GM21360 (cell line): ENCODE measurements around the gene GNAI1.

Experiments used
- ATAC-seq: cut with Tn5 transposase; IDR thresholded peaks from one replicate; pipeline ENCODE4 v1.9.1; 2021; ENCODE audit warnings: mild to moderate bottlenecking, moderate library complexity; ENCODE audit not compliant: unreplicated experiment

The GNAI1 gene

DNA sequence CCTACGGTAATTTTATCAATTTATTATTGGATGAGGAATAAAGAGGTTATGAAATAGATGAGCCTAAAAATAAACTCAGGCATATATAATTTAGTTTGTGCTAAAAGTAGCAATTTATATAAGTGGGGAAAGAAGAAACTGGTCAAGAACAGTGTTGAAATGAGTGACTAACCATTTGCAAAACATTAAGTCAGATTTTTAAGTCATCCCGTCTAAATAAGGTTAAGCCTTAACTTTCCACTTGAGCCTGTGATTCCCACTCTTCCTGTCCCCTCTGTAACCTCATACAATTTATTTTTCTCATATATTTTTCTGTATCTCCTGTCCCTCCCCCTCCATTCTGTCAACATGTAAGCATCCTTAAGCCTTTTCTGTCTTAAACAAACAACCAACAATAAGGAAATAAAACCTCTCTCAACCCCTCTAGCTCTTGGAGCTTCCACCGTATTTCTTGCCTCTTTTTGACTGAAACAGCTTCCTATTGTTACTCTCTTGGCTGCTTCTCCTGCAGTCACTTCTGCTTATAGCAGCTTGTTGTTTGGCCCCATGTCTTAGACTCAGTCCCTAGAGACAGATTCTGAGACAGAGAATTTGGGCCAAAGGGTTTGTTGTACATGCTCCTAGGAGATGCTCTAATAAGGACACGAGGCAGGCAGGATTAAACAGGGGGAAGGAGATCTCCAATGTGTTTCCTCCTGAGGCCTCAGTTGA is 109.7 kb downstream of the GNAI1 start:
- ATAC-seq, result no peak

DNA sequence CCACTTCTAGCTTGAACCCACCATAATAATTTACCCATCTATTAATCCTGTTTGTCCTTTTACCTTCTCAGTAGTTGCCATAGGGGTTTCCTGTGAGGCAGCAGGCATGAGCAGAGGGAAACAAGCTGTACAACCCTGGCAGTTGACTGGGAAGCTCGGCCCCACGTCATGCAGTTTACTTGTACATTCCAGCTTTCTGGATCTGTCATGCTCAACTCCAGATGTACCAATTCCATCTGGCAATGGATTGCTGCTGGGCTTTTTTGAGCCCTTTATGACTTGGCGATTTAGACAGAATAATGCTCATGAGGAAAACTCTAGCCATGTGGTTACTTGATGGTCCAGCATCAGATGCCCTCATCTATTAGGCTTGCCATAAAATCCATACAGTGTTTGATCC is 112.5 kb downstream of the GNAI1 start:
- ATAC-seq, result no peak

DNA sequence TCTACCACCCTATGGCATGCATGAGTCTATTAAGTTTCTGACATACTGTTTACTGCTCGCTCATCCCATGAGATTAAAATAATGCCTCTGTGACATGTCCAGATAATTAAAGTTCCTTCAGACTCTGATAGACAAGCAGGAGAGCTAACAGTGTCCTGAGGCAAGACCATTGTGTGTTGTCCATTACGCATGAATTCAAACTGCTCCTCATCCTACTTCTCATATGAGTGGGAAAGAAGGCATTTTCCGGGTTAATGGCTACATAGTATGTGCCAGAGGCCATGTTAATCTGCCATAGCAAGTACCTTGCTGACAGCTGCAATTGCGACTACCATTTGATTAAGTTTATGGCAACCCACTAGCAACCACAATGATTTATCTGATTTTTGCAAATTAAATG is 113.3 kb downstream of the GNAI1 start:
- no peak for ATAC-seq

DNA sequence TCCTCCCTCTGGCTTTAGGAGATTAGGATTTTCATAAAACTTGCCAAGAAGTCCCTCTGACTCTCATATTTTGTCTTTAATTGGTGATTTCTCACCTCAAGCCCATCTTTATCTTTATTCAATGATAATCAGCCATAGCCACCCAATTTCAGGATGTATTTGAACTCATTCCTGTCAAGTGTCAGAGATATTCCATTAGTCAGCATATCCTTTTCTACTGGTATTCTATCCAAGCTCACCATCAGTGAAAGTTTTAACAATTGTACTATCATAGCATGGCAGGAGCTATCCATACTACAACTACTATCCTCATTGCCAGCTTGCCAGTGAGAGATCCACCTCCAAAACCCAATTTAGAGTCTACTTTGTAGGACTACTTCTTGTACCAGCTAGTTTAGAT is 114.6 kb downstream of the GNAI1 start:
- no peak for ATAC-seq

DNA sequence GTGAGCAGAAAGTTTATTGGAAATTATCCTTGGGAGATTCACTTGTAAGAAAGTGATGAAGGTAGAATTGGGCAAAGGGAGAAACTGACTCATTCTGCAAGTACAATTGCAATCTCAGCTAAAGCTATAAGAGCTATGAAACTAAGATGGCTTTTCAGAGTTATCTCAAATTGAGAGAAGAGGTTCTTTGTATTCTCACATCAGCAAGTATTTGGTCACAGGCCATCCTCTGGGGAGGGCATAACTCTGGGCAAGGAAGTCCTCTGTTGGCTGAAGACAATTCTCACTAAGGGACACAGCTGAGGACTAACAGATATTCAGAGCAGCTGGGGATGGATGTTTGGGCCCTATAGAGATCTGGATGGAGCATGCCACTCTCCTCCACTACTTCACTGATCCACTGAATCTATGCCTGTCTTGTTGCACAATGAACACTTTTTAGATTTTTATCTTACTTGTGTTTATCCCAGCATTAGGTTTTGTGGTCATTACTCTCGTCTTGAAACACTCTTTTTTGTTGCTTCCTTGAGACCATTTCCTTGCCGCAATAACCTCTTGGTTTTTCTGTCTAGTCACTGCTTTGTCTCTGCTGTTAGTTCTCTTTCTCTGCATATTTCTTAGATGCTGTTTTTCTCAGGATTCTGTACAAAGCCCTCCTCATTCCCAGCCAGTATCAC is 115.1 kb downstream of the GNAI1 start:
- no peak for ATAC-seq

DNA sequence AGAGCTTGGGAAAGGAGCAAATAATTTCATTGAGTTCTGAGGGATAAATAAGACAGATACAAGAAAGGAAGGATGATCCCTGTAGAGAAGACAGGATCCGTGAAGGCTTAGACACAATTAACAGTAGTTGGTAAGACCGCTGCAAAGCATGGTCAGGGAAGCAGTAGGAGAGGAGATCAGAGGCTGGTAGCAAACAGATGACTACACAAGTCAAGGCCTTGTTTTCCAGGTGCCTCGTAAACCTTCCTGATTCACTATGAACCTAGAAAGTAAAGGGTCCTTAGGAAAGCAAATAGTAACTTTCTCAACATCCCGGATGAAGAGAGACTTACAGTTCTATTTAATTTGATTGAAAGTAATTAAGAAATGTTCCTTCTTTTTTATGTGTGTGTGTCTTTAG is 118.6 kb downstream of the GNAI1 start:
- ATAC-seq, result no peak

DNA sequence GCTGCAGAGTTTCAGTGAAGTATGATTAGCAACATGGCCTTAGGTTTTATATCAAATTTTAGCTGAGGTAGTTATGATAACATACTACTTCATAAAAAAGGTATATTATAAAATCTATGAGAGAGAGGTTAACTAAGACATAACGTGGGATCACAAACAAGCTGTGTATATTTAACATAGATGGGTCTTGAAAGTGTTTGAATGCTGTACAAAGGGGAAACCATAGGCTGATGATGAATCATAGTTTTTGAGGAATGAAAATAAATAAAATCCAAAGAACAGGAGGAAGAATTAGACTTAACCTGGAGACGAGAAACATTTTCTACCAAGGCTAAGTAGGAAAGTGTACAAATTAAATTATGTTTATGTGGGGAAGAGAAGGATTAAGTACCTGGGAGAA is 119.0 kb downstream of the GNAI1 start:
- ATAC-seq, result no peak

DNA sequence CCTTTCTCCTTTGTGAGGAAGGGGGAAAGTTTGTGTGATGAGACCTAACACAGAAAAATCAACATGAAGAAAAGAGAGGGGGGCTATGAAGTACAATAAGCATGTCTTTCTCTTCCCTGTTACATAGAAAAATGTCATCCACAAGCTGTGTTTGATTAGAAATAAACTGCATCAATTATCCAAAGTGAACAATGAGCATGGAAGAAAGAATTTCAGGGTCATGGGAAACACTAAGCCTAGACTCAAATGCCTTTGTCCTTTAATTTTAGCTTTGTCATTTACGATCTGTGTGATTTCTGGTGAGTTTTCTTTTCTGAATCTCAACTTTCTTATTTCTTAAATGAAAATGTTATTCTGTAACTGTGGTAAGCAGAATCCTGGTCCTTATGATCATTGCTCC is 121.0 kb downstream of the GNAI1 start:
- no peak for ATAC-seq

DNA sequence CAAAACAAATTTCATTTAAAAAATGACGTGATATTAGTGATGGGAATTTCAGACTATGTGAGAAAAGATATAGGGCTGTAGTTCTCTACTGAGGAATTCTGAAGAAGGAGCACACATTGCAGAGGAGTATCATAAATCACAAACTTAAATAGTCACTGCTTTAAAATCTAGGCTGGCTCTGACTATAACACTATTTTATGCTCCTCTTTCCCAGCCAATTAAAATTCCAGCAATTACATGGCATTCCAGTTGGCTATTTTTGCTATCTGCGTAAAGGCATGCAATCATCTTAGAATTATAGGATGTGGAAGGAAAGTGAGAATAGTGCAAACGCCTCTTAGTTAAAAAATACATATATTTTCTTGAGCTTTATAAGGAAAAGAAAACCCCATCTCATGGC is 123.1 kb downstream of the GNAI1 start:
- no peak for ATAC-seq

DNA sequence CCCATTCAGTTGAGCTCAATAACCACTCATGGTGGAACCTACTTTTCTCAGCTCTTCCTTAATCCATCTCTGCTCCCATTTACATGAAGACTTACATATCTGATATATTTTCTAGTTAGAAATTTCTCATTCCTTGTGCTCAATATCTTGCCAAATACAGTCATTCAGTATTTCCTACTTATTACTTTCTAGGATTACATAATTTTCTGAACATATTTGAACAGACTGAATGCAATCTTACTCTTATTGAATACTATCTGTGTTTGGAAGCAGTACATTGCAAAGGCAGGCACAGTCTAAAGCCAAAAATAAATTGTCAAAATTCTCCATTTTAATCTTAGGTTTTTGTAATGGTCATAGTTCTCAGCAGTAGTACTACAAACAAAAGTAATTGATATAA is 126.0 kb downstream of the GNAI1 start:
- ATAC-seq, result no peak

DNA sequence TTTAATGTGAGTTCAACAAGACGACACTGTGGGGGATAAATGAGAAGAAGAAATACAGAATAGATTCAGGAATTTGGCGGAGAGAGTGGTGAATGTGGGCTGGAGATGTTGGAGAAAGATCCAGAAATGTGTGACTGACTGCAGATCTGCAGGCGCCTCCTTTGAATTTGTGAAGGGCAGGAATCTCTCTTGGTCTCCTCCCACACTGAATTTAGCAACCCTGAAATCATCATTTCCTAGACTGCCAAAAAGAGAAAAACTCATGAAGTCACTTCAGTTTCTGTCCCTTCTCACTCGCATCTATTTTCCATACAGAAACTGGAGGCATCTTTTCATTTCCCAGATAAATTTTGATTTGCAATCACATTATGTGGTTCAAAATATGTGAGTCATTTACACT is 128.7 kb downstream of the GNAI1 start:
- ATAC-seq, result no peak

DNA sequence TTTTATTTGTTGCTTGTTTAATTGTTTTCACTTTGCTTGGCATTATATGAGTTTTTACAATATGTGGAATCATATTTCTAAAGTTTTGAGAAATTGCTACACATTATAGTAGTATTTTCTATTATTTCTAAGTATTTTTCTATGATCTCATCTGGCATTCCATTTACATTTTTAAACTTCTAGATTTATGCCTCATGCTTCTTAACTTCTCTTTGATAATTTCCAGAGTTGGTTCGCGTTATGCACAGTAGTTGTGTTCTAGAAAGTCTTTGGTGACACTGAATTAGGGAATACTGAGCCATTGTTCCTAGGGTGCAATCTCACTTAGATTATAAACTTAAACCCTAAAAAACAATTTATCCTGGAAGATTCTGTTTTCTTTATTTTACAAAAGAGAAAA is 129.2 kb downstream of the GNAI1 start:
- no peak for ATAC-seq

DNA sequence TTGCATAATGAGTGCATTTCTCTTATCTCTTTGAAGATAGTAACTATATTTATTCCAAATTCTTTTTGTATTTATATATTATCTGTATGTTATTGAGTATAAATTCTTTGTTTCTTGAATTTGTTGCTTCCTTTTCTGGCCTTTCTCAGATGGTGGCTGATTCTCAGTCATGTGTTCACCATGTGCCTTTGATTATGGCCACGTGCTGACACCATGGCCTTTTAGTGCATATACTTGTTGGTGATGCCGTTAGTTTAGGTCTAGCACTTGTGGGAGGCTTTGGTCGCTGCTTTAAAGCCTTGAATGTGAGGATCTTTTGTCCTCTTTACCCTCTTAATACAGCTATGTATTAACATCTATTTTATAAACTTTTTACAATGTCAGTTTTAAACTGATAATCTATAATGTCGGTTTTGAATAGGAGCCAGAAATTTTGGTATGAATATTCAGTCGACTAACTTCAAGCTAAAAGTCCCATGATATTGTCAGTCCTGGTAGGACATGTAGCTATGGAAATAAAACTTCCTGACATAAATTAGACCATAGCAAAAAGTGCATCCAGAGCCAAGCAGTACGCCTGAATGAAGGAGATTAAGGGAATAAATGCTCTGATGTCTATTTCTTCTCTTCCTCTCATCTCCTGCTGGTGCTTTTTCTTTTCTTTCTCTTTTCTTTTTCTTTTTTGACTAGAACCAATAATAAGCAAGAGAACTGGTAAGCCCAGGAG is 130.3 kb downstream of the GNAI1 start:
- ATAC-seq, result no peak

DNA sequence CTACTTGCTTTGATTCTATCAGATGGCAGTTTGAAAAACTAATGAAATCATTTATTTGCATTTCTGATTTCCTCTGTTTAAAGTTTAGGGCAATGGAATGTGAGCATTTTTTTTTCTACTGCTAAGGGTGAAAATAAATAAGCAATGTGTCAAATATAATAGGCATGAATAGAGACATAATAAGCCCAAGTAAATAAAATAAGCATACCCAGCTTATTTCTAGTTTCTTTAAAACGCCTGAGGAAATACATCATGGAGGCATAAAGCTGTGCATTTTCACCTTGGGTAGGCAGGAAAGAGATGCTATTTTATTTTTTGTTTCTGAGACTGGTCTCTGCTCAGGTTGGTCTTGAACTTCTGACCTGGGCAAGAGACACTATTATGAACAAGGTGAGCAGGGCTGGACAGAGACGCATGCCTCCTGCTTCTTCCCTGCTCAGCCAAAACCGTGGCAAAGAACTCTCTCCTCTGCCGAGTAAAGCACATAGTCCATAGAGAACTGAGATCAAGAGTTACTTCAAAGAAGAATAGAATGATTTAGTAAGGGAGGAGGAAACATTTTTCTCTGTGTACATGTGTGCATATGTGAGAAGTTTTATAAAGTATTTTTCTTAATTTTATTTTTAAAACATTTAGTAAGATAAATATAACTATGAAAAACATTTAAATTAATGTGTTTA is 138.1 kb downstream of the GNAI1 start:
- ATAC-seq, result no peak

DNA sequence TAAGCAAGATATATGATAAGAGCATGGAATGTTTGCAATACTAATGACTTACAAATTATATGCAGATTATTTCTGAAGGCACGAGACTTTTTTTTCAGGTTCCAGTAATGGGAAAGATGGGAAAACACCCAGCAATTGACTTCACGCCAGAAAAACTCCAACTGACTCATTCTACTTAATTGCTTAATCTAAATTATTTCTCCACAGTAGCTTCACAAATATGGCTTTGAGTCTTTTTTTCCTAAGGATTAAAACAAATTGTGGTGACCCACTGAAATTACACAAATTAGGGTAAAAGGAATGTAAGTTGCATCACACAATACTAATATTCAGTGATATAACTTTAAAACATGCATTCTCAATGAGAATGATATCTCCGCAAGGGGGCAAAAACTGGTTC is 138.7 kb downstream of the GNAI1 start:
- ATAC-seq, result no peak

DNA sequence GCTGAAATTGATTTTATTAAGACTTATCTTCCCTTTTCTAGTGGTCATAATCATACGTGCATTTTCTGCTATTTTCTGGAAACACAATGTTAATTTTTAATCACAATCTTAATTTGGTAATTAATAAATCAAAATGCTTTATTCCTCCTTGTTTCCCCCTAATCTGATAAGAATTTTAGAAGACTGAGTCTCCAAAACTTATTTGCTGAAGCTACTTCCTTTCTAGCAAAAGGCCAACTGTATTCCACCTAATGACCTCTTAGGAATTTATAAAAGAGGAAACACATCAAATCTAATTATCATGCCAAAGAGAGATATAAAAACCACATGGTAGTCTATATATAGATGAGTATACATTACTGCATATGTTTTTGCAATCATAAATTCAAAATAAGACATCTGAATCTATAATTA is 140.6 kb downstream of the GNAI1 start:
- no peak for ATAC-seq
